IPS-20b (cell line): ENCODE measurements around the gene FHIT.

Source experiments
- H3K27ac ChIP-seq: one replicate; pipeline ENCODE4 v1.5.1; 2013; ENCODE audit warnings: low read length
- H3K27me3 ChIP-seq: 2 replicates; pipeline ENCODE4 v1.6.1; 2013; ENCODE audit warnings: mild to moderate bottlenecking, low read length, inconsistent platforms; ENCODE audit not compliant: insufficient read depth
- H3K36me3 ChIP-seq: 2 replicates; pipeline ENCODE4 v1.6.1; 2013; ENCODE audit warnings: low read depth, mild to moderate bottlenecking, inconsistent platforms, low read length, moderate library complexity; ENCODE audit not compliant: insufficient read depth
- H3K4me1 ChIP-seq: 2 replicates; pipeline ENCODE4 v1.6.1; 2013; ENCODE audit warnings: mild to moderate bottlenecking, control low read depth, inconsistent platforms, low read length, moderate library complexity; ENCODE audit not compliant: insufficient read depth
- H3K4me3 ChIP-seq: 2 replicates; pipeline ENCODE4 v1.5.1; 2013; ENCODE audit warnings: mild to moderate bottlenecking, low read length, inconsistent platforms
- H3K9ac ChIP-seq: 2 replicates; pipeline ENCODE4 v1.6.1; 2013; ENCODE audit warnings: low read depth, mild to moderate bottlenecking, inconsistent platforms, low read length, moderate library complexity
- H3K9me3 ChIP-seq: 2 replicates; pipeline ENCODE4 v1.6.1; 2013; ENCODE audit warnings: mild to moderate bottlenecking, low read depth, low read length, inconsistent platforms; ENCODE audit not compliant: insufficient read depth

The FHIT gene

GRCh38 chr3:60440869-60441268 is 810.4 kb downstream of the FHIT start:
- H3K4me3 ChIP-seq = no peak overlapping the region
- H3K36me3 ChIP-seq = no peaks in the 10 kb centered on the region
- H3K4me1 ChIP-seq = 0 out of 2 replicates have a peak, but pooled peaks cover 3% of the 10 kb centered on the region
- no peaks in the 10 kb centered on the region for H3K9me3 ChIP-seq
- no peak overlapping the region for H3K9ac ChIP-seq
- H3K27ac ChIP-seq = no peak overlapping the region
- H3K27me3 ChIP-seq = no peaks in the 10 kb centered on the region

GRCh38 chr3:60435941-60436650 is 815.2 kb downstream of the FHIT start:
- H3K27me3 ChIP-seq = no peaks in the 10 kb centered on the region
- H3K9me3 ChIP-seq = no peaks in the 10 kb centered on the region
- H3K4me3 ChIP-seq = no peak overlapping the region
- H3K4me1 ChIP-seq = peaks cover 3% of the 10 kb centered on the region; the same call in 1 of the 2 replicates
- H3K36me3 ChIP-seq = no peaks in the 10 kb centered on the region
- no peak overlapping the region for H3K9ac ChIP-seq
- H3K27ac ChIP-seq = no peak overlapping the region

- Histone ChIP-seq H3K27me3 (no peaks in the 10 kb centered on the region), H3K9me3 (no peaks in the 10 kb centered on the region), H3K9ac (no peak overlapping the region), H3K4me3 (no peak overlapping the region), H3K27ac (no peak overlapping the region), H3K36me3 (no peaks in the 10 kb centered on the region), H3K4me1 (peaks cover 3% of the 10 kb centered on the region; the same call in 1 of the 2 replicates)
Measured at GRCh38 chr3:60434950-60435349, 816.3 kb downstream of the FHIT start.

GRCh38 chr3:60434323-60434722 is 816.9 kb downstream of the FHIT start:
- Histone ChIP-seq H3K4me1 (no peaks in the 10 kb centered on the region; the same call in 1 of the 2 replicates), H3K27ac (no peak overlapping the region), H3K36me3 (no peaks in the 10 kb centered on the region), H3K9me3 (no peaks in the 10 kb centered on the region), H3K27me3 (no peaks in the 10 kb centered on the region), H3K4me3 (no peak overlapping the region), H3K9ac (no peak overlapping the region)

GRCh38 chr3:60431599-60431958 is 819.7 kb downstream of the FHIT start:
- no peak overlapping the region for H3K9ac ChIP-seq
- H3K27me3 ChIP-seq = no peaks in the 10 kb centered on the region
- H3K36me3 ChIP-seq = no peaks in the 10 kb centered on the region
- H3K4me1 ChIP-seq = no peaks in the 10 kb centered on the region; the same call in 1 of the 2 replicates
- H3K9me3 ChIP-seq = no peaks in the 10 kb centered on the region
- H3K4me3 ChIP-seq = no peak overlapping the region
- no peak overlapping the region for H3K27ac ChIP-seq

GRCh38 chr3:60430205-60430604 is 821.0 kb downstream of the FHIT start:
- H3K4me3 ChIP-seq = no peak overlapping the region
- no peaks in the 10 kb centered on the region for H3K27me3 ChIP-seq
- no peaks in the 10 kb centered on the region for H3K9me3 ChIP-seq
- H3K4me1 ChIP-seq = no peaks in the 10 kb centered on the region; the same call in 1 of the 2 replicates
- no peak overlapping the region for H3K27ac ChIP-seq
- H3K9ac ChIP-seq = no peak overlapping the region
- H3K36me3 ChIP-seq = no peaks in the 10 kb centered on the region

- Histone ChIP-seq H3K9ac (no peak overlapping the region), H3K27me3 (no peaks in the 10 kb centered on the region), H3K36me3 (no peaks in the 10 kb centered on the region)
Measured at GRCh38 chr3:60427109-60427508, 824.1 kb downstream of the FHIT start.

GRCh38 chr3:60424942-60425341 is 826.3 kb downstream of the FHIT start:
- no peaks in the 10 kb centered on the region for H3K9me3 ChIP-seq
- no peaks in the 10 kb centered on the region for H3K4me1 ChIP-seq
- no peaks in the 10 kb centered on the region for H3K27me3 ChIP-seq
- H3K27ac ChIP-seq = no peak overlapping the region
- no peaks in the 10 kb centered on the region for H3K36me3 ChIP-seq
- no peak overlapping the region for H3K9ac ChIP-seq
- H3K4me3 ChIP-seq = no peak overlapping the region

More at GRCh38 chr3:60427109-60427508, 824.1 kb downstream of the FHIT start:
- no peak overlapping the region for H3K4me3 ChIP-seq
- H3K27ac ChIP-seq = no peak overlapping the region
- H3K4me1 ChIP-seq = no peaks in the 10 kb centered on the region
- H3K9me3 ChIP-seq = no peaks in the 10 kb centered on the region

- H3K9ac ChIP-seq = no peak overlapping the region
- H3K9me3 ChIP-seq = no peaks in the 10 kb centered on the region
- H3K27me3 ChIP-seq = no peaks in the 10 kb centered on the region
- no peaks in the 10 kb centered on the region for H3K4me1 ChIP-seq
- no peak overlapping the region for H3K4me3 ChIP-seq
- H3K36me3 ChIP-seq = no peaks in the 10 kb centered on the region
- no peak overlapping the region for H3K27ac ChIP-seq
Measured at GRCh38 chr3:60424034-60424433, 827.2 kb downstream of the FHIT start.

GRCh38 chr3:60423556-60423955 is 827.7 kb downstream of the FHIT start:
- no peaks in the 10 kb centered on the region for H3K4me1 ChIP-seq
- no peaks in the 10 kb centered on the region for H3K9me3 ChIP-seq
- H3K27ac ChIP-seq = no peak overlapping the region
- H3K36me3 ChIP-seq = no peaks in the 10 kb centered on the region
- no peak overlapping the region for H3K4me3 ChIP-seq
- H3K27me3 ChIP-seq = no peaks in the 10 kb centered on the region
- H3K9ac ChIP-seq = no peak overlapping the region

GRCh38 chr3:60421749-60422446 is 829.4 kb downstream of the FHIT start:
- Histone ChIP-seq H3K27me3 (no peaks in the 10 kb centered on the region), H3K9me3 (no peaks in the 10 kb centered on the region), H3K36me3 (no peaks in the 10 kb centered on the region), H3K4me1 (no peaks in the 10 kb centered on the region), H3K9ac (no peak overlapping the region), H3K27ac (no peak overlapping the region), H3K4me3 (no peak overlapping the region)

- Histone ChIP-seq H3K9ac (no peak overlapping the region), H3K27ac (no peak overlapping the region), H3K27me3 (no peaks in the 10 kb centered on the region)
Measured at GRCh38 chr3:60417576-60417975, 833.7 kb downstream of the FHIT start.

More at GRCh38 chr3:60417576-60417975, 833.7 kb downstream of the FHIT start:
- H3K4me1 ChIP-seq = no peaks in the 10 kb centered on the region
- H3K36me3 ChIP-seq = no peaks in the 10 kb centered on the region
- H3K4me3 ChIP-seq = no peak overlapping the region
- no peaks in the 10 kb centered on the region for H3K9me3 ChIP-seq
